GM18870 (cell line): Measurements from ENCODE around the gene APOBEC4.
A peak's percentile ranks its signal among the peaks of the same experiment; 100 is the strongest.
"Not testable (repeated sequence)": the region's sequence is repeated elsewhere in the genome, so short reads cannot be mapped to it uniquely, and the experiment has no call there.

ENCODE experiments used
- ATAC-seq: cut with Tn5 transposase; IDR thresholded peaks from one replicate; pipeline ENCODE4 v1.9.1; 2021; ENCODE audit warnings: moderate library complexity; ENCODE audit not compliant: unreplicated experiment

Gene APOBEC4

GRCh38 chr1:183635099-183635605 is 18.0 kb downstream of the APOBEC4 start:
- ATAC-seq = no peak

DNA sequence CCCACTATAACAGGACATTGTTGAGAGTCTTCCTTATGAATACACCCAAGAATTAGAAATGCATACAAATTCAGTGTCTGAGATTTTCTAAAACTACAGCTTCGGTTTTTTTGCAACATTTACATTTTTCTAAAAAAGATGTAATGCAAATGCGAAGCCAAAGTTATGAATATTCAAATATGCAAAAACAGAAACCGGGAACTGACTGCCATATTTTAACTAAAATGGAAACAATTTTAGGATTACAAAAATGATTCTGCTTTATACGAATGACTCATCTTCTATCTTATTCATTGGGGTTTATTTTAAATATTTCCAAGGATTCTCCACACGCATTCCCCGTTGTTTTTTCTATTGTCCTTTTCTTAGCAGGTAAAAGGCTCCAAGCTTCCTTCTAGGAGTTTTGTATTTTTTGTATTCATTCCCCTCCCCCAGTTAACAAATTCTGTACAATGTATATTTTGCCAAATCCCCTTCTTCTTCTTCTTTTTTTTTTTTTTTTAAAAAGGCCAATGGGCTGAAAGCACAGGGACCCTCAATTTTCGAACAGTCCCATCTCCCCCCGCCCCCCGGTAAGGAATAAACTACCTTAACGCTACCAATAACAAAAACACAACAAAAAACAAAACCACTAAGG is 18.6 kb downstream of the APOBEC4 start:
- ATAC-seq = no peak

- peak; percentile 67 for ATAC-seq
Observed at GRCh38 chr1:183633676-183634343, 19.3 kb downstream of the APOBEC4 start.

GRCh38 chr1:183632964-183633363 is 20.2 kb downstream of the APOBEC4 start:
- ATAC-seq = no peak

GRCh38 chr1:183632114-183632513 is 21.0 kb downstream of the APOBEC4 start:
- ATAC-seq = no peak

DNA sequence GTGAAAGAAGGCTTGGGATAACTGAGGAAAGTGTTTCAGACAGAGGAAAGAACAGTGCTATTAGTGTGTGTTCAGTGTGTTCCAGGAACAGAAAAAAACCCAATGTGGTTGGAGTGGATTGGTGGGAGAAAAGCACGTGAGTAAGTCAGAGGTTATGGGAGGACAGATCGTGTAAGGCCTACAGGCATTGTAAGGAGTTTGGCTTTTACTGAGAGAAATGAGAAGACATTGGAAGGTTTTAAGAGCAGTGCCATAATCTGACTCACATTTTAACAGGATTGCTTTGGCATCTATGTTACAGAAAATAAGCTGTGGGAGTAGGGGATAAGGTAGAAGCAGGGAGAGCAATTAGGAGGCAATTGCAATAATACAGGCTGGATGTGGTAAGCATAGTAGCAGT is 22.4 kb downstream of the APOBEC4 start:
- ATAC-seq = no peak

DNA sequence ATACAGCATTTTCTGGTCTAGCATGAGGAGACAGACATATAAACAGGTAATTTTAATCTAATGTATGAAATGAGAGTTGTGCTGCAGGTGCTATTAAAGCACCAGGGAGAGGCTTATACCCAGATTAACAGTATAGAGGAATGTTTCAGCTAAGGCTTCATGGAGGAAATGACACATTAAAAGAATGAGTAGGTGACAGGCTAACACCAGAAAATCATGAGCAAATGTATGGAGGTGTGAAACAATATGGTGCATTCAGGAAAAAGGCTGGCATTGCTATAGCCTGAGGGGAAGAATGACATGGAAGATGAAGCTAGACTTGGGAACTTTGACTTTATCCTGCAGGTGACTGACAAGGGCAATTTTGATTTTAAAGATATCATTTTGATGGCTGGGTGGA is 24.6 kb downstream of the APOBEC4 start:
- no peak for ATAC-seq

DNA sequence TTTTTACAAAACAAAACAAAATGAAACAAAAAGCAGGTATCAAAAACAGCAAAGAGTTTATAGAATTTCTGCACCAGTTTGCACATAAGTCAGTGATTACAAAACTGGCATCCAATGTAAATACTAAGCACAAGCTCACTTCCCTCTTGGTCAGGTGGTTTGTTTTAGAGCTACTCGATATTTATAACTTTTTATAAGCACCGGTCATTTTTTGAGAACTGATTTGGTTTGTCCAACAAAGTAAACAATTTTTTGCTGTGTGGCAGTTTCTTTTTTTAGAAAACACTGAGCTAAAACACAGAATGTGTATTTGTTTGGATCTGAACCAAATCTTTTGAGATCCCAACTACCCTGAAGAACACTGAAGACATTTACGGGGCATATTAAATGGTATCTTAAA is 26.9 kb downstream of the APOBEC4 start:
- not testable (repeated sequence) for ATAC-seq

- ATAC-seq = peak; percentile 68
Observed at GRCh38 chr1:183622884-183623785, 30.0 kb downstream of the APOBEC4 start.

DNA sequence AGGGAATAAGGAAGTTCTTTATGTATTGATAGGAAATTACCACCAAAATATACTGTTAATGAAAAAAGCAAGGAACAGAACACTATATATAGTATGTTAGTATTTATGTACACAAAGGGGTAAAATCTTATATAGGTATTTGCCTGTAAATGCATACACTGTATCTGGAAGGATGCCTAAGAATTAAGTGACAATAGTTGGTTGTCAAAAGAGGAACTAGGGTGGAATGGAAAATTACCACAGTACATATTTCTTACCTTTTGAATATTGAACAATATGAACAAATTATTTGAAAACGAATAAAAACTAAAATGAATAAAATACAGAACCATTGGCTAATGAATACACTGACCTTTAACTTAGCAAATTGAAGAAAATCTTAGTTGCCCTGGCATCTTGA is 31.1 kb downstream of the APOBEC4 start:
- ATAC-seq = no peak

DNA sequence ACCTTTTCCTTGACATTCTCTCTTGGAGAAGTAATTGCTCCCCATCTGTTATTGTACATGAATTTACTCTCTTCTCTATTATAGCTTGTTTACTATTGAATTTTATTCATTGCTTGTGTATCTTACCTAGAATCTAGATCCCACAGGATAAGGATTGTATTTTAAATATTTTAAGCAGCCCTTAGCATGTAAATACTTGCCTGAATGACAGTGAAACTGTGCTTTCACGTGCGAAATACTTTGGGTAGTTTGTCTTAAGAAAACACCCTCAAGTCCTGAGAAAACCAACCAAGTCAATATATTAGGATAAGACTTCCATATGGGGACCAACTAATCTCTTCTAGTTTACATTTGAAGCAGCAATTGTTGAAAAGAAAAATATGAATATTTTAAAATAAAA is 32.8 kb downstream of the APOBEC4 start:
- ATAC-seq = no peak

DNA sequence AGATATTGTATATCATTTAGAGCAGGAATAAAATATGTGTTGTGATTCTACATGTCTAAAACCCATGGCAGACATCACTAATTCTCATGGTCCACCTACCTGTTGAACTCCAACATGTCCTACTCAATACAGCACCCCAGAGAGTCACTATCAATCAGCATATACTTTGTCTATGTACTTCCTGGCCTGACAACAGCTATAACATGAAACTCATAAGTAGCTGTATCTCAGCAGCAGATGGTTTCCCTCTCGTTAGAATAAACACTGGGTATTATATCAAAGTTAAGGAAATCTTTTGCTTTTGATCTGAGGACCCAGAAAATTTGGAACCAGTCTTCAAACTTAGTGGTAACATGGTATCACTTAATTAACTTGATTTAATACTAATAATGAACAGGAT is 33.3 kb downstream of the APOBEC4 start:
- ATAC-seq = no peak

DNA sequence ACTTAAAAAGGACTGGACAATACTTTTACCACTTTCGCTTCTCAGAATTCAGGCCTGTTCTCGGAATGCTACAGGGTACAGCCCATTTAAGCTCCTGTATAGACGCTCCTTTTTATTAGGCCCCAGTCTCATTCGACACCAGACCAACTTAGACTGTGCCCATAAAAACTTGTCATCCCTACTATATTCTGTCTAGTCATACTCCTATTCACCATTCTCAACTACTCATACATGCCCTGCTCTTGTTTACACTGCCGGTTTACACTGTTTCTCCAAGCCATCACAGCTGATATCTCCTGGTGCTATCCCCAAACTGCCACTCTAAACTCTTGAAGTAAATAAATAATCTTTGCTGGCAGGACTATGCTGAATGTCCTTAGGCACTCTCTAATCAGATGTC is 34.9 kb downstream of the APOBEC4 start:
- ATAC-seq = not testable (repeated sequence)

GRCh38 chr1:183612975-183613374 is 40.1 kb downstream of the APOBEC4 start:
- not testable (repeated sequence) for ATAC-seq

- no peak for ATAC-seq
Observed at GRCh38 chr1:183612407-183612806, 40.7 kb downstream of the APOBEC4 start.

- no peak for ATAC-seq
Observed at GRCh38 chr1:183611021-183611420, 42.1 kb downstream of the APOBEC4 start.

DNA sequence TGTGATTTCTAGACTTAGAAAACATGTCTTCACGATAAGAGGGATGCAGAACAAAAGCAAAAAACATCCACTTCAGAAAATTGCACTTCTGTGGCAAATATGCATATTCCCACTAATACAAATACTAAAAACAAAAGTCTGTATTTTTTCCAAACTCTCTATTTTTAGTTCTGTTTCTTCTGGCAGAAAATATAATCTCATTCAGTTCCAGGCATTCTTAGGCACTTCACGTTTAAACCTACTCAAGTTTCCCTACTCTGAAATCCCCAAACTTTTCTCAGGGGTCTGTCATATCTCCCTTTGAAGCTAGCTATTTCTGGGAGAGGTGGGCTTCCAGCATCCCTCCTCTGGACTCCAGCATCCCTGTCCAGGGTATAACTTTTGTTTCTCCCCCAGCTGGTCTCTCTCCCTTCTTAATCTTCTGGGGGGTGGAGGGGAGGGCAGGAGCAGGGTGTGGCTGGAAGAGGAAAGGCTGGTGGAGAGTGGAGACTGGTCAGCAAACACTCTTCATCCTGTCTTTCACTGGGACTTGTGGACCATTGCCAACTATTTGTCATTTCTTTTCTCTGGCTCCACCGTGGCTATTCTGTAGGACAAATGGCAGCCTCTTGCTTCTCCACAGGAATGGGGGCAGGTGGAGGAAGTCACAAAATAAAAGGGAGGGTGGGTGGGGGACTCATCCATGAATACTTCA is 43.2 kb downstream of the APOBEC4 start:
- no peak for ATAC-seq

DNA sequence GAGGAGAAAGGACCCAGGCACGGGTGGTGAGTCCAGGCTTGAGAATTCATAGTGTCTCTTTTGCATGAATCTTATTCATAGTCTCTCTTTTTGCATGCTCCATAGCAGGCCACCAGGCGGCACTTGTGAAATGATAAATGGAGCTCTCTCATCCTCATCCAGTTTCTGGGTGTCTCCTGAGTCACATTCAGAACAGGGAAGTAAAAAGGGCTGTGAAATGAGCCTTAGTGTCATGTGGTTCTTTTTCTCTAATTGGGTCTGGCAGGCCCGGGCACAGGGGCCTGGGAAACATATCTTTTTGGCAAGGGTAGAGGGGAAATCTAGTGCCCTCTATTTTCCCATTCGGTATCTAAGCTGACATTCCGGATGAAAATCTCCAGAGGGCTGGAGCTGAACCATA is 43.8 kb downstream of the APOBEC4 start:
- ATAC-seq = peak; percentile 50

DNA sequence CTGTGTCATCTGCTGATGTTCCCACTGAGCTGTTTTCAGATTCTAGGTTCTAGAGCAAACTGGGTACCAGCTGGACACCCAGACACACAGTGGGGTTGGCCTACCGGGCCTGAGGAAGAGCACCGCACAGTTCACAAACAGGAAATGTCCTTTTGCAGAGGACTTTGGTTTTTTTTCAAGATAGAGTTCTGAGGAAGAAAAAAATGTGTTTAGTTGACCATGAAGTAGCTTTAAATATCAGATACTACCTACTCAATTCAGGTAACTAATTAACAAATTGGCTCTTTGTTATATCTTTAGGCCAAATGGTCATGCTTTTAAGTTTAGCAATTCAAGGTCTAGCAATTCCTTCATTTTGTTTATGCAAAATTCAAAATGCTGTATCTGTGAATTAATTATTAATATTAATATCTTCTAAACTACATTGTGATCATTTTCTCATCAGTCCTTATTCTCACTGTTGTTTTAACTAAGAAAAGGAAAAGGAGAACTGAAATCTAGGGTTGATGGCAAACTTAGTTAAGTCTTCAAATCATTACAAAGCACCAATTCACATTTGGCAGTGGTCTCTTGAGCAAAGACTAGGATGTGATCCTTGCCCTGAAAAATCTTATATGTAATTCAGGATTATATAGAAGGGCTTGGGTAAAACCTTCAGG is 45.7 kb downstream of the APOBEC4 start:
- ATAC-seq = peak; percentile 32

DNA sequence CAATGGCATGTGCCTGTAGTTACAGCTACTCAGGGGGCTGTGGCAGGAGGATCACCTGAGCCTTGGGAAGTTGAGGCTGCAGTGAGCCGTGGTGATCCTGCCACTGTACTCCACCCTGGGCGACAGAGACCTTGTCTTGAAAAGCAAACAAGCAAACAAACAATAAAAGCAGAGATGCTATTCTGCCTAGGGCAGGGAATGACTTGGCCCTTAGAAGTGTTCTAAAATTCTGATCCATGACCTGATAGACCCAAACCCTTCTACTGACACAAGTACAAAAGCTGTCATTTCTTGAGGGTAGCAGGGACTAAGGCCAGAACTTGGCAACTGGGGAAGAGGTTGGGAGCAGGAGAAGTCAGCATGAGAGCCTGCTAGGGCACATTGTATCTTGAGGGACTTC is 47.2 kb downstream of the APOBEC4 start:
- ATAC-seq = no peak
